PC-9 (cell line): Measurements from ENCODE around the gene ADORA2A. TPM values are rescaled to one million over a fixed set of nuclear protein-coding genes. Genes with fewer than 3 reads are reported as not detected.

Experiments
- BruUV-seq: library from RNA; stranded (reverse); fragments of 400-500 nt; replicated peaks from 2 replicates; lab custom pipeline; 2021; lab: Mats Ljungman, UMichigan
- CTCF ChIA-PET: fragments of 300-600 bp; sonication (Branson Sonifier 250); formaldehyde crosslinking; loops from one replicate; lab custom pipeline; 2022; ENCODE audit warnings: antibody characterized with exemption; lab: Charles Lee
- POLR2A ChIA-PET: fragments of 300-600 bp; sonication (Branson Sonifier 250); formaldehyde crosslinking; loops from one replicate; lab custom pipeline; 2022; ENCODE audit warnings: antibody characterized with exemption; ENCODE audit not compliant: unreplicated experiment; lab: Charles Lee
- DNase-seq, 2 experiments: peaks; one replicate each; pipeline versions ENCODE4 v3.0.0 to v3.0.0-alpha.2; 2015 to 2022; ENCODE audit warnings: mixed read lengths in 1 of 2
- H2AFZ ChIP-seq: fragments of 200-600 bp; sonication (generic); 2 replicates; pipeline ENCODE4 v1.8.1; 2017; ENCODE audit warnings: antibody characterized with exemption
- H3F3A ChIP-seq: fragments of 200-600 bp; sonication (generic); 2 replicates; pipeline ENCODE4 v1.8.1; 2017; ENCODE audit warnings: antibody characterized with exemption, mild to moderate bottlenecking, low read depth; ENCODE audit not compliant: insufficient read depth
- H3K27ac ChIP-seq: fragments of 200-600 bp; sonication (generic); 2 replicates; pipeline ENCODE4 v1.6.1; 2016; ENCODE audit warnings: mixed run types
- H3K27me3 ChIP-seq: fragments of 200-600 bp; sonication (generic); 2 replicates; pipeline ENCODE4 v1.6.1; 2016; ENCODE audit warnings: low read depth, mixed run types; ENCODE audit not compliant: insufficient read depth
- H3K36me3 ChIP-seq: fragments of 200-600 bp; sonication (generic); 2 replicates; pipeline ENCODE4 v1.6.1; 2016; ENCODE audit warnings: low read depth, mixed run types
- H3K4me1 ChIP-seq: fragments of 200-600 bp; sonication (generic); replicated peaks from 2 replicates; pipeline ENCODE4 v1.6.1; 2016; ENCODE audit warnings: mixed run types; ENCODE audit not compliant: insufficient read depth
- H3K4me2 ChIP-seq: fragments of 200-600 bp; sonication (generic); 2 replicates; pipeline ENCODE4 v1.6.1; 2017; ENCODE audit warnings: mixed run types
- H3K4me3 ChIP-seq: fragments of 200-600 bp; sonication (generic); 2 replicates; pipeline ENCODE4 v1.6.1; 2016; ENCODE audit warnings: mixed run types
- H3K79me2 ChIP-seq: fragments of 200-600 bp; sonication (generic); 2 replicates; pipeline ENCODE4 v1.6.1; 2017; ENCODE audit warnings: low read depth, mixed run types
- H3K9me2 ChIP-seq: fragments of 200-600 bp; sonication (generic); 2 replicates; pipeline ENCODE4 v1.8.1; 2017; ENCODE audit warnings: mild to moderate bottlenecking; ENCODE audit not compliant: insufficient read depth
- H3K9me3 ChIP-seq: fragments of 200-600 bp; sonication (generic); 2 replicates; pipeline ENCODE4 v1.8.1; 2016; ENCODE audit warnings: low read depth; ENCODE audit not compliant: insufficient read depth
- H4K20me1 ChIP-seq: fragments of 200-600 bp; sonication (generic); 2 replicates; pipeline ENCODE4 v1.8.1; 2017; ENCODE audit not compliant: insufficient read depth
- CTCF ChIP-seq: fragments of 200-600 bp; sonication (generic); conservative IDR thresholded peaks from 2 replicates; pipeline ENCODE4 v1.6.1; 2017; ENCODE audit warnings: mixed run types, antibody characterized with exemption, mild to moderate bottlenecking, moderate library complexity
- EZH2 ChIP-seq: fragments of 200-600 bp; sonication (generic); IDR thresholded peaks from 2 replicates; pipeline ENCODE4 v1.8.0; 2017; ENCODE audit warnings: antibody characterized with exemption, low read depth
- intact Hi-C: fragments of 100-400 bp; cut with micrococcal nuclease; formaldehyde crosslinking; loops from one replicate; pipeline ENCODE4 v1.10.0; 2022; ENCODE audit not compliant: unreplicated experiment
- total RNA-seq: library from RNA; stranded (reverse); gene quantifications from 2 replicates; pipeline ENCODE4 v1.2.3, GENCODE V29; 2021

Gene ADORA2A
- total RNA-seq, 1 experiment from 2014 or later: 1.8 TPM

- no peaks in the 10 kb centered on the region for H3K27me3 ChIP-seq
- CTCF ChIA-PET: interaction anchor here (0.6 kb wide), 1 partner anchor 104 kb away, joined by 8 read pairs; no protein-coding TSS in a partner anchor
- intact Hi-C loops: loop anchor here (1.0 to 2.0 kb wide), 2 partner anchors 80 to 101 kb away; no protein-coding TSS in a partner anchor
- TF ChIP-seq EZH2 (no peak), CTCF (peak; percentile 75)
- no TSS peak for BruUV-seq
- no peak overlapping the region for H2AFZ ChIP-seq
- POLR2A ChIA-PET: no interaction called here
- DNase-seq: peak in 1 of 2 experiments; percentile 57
- H3K4me1 ChIP-seq: no peaks in the 10 kb centered on the region
- H3K9me3 ChIP-seq: no peaks in the 10 kb centered on the region
- H3K27ac ChIP-seq: no peak overlapping the region
- peaks cover 5% of the 10 kb centered on the region; the same call in 1 of the 2 replicates for H3F3A ChIP-seq
- no peaks in the 10 kb centered on the region for H3K9me2 ChIP-seq
- H4K20me1 ChIP-seq: no peaks in the 10 kb centered on the region
- H3K4me2 ChIP-seq: peak overlapping the region; percentile 93
- H3K4me3 ChIP-seq: peak overlapping the region; percentile 78; the same call in 1 of the 2 replicates
- H3K79me2 ChIP-seq: no peaks in the 10 kb centered on the region
- H3K36me3 ChIP-seq: no peaks in the 10 kb centered on the region
Observed at GRCh38 chr22:24423519-24424000, 3.8 kb upstream of the ADORA2A start.

GRCh38 chr22:24424001-24424900 is 3.1 kb upstream of the ADORA2A start:
- Histone ChIP-seq H3K79me2 (no peaks in the 10 kb centered on the region), H3K4me1 (no peaks in the 10 kb centered on the region), H3K27ac (no peak overlapping the region), H4K20me1 (no peaks in the 10 kb centered on the region), H3K4me3 (peak overlapping the region; percentile 78), H3K36me3 (no peaks in the 10 kb centered on the region), H3K27me3 (no peaks in the 10 kb centered on the region), H3K9me2 (no peaks in the 10 kb centered on the region), H3K9me3 (no peaks in the 10 kb centered on the region), H2AFZ (peak overlapping the region; percentile 87), H3K4me2 (peak overlapping the region; percentile 93), H3F3A (peaks cover 5% of the 10 kb centered on the region; the same call in 1 of the 2 replicates)
- peak in 1 of 2 experiments; percentile 16 for DNase-seq
- CTCF ChIA-PET: interaction anchor here (0.6 kb wide), 1 partner anchor 60 kb away, joined by 3 read pairs; no protein-coding TSS in a partner anchor
- BruUV-seq: no TSS peak
- POLR2A ChIA-PET: no interaction called here
- TF ChIP-seq EZH2 (no peak; the same call in 1 of the 2 replicates), CTCF (no peak)
- intact Hi-C loops: no loop called here

GRCh38 chr22:24424901-24425775 is 2.3 kb upstream of the ADORA2A start:
- peaks cover 5% of the 10 kb centered on the region; the same call in 1 of the 2 replicates for H3F3A ChIP-seq
- POLR2A ChIA-PET: no interaction called here
- H3K36me3 ChIP-seq: no peaks in the 10 kb centered on the region
- no peak overlapping the region for H2AFZ ChIP-seq
- H3K79me2 ChIP-seq: no peaks in the 10 kb centered on the region
- BruUV-seq: no TSS peak
- no peak overlapping the region; the same call in 1 of the 2 replicates for H3K4me2 ChIP-seq
- H3K9me2 ChIP-seq: no peaks in the 10 kb centered on the region
- no peaks in the 10 kb centered on the region for H3K27me3 ChIP-seq
- intact Hi-C loops: no loop called here
- no peak overlapping the region for H3K27ac ChIP-seq
- H3K4me1 ChIP-seq: no peaks in the 10 kb centered on the region
- TF ChIP-seq CTCF (no peak), EZH2 (no peak)
- CTCF ChIA-PET: interaction anchor here (0.6 kb wide), 1 partner anchor 59 kb away, joined by 3 read pairs; no protein-coding TSS in a partner anchor
- H3K9me3 ChIP-seq: no peaks in the 10 kb centered on the region
- H4K20me1 ChIP-seq: no peaks in the 10 kb centered on the region
- no peak for DNase-seq
- H3K4me3 ChIP-seq: peak overlapping the region; percentile 78; the same call in 1 of the 2 replicates
